OCI-M2 (cell line): Measurements from ENCODE around the gene EHMT1.

Experiments used
- DNase-seq: peaks from one replicate; lab custom pipeline; 2025; ENCODE audit not compliant: unreplicated experiment; lab: John Stamatoyannopoulos, UW

EHMT1 gene

GRCh38 chr9:137643921-137644320, 25.1 kb downstream of the EHMT1 start:
- no peak for DNase-seq

DNA sequence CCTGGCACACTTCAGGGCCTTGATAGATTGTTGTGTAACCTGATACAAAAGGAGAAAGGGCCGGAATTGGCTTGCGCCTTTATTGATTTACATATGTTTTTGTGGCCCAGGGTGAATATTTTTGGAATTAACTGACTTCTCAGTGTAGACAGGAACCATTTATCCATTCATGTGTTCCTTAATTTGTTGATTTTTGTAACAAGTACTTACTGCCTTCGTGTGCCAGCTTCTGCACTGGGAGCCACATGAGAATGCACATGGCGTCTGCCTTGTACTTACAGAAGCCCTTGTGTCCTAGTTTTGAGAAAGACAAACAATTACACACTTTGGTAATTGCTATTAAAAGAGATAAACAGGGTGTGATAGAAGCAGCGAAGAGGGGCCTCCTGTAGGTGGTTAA, 26.4 kb downstream of the EHMT1 start:
- DNase-seq, result no peak

DNA sequence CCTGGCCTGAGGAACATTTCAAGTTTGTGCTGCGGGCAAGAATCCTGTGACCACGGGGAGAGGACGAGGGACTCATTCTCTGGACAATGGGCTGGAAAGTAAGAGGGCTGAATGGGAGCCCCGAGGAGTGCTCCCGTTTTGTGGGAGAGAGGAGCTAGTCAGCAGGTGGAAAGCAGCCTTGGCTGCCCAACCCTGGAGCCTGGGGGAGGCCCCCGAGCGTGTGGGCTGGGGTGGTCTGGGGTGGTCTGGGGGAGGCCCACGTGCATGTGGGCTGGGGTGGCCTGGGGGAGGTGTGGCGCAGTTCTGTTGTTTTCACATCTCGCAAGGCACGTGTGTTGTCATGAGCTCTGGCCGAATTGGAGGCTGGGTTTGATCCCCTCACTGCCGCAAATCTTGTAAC, 27.5 kb downstream of the EHMT1 start:
- DNase-seq, result no peak

DNA sequence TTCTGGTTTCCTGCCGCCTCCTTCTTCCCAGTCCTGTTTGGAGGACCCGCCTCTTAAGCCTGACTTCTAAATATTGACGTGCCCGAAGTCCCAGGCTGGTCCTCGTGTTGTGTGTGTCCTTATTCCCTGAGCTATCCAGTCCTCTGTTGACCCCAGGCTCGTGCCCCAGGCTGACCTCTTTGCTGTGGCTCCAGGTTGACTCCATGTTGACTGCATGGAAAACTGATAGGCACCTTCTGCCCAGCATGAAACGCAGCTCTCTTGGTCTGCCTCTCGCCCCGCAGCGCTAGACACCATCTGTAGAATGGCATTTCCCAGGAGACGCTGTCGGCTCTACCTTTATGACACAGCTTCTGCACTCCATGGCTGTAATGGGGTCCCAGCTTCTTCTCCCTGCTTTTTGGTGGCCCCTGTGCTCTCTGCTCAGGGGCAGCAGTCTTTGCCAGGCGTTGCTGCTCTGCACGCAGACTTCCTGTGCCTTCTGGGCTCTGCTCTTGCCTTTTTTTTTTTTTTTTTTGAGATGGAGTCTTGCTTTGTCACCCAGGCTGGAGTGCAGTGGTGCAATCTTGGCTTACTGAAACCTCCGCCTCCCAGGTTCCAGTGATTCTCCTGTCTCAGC, 28.4 kb downstream of the EHMT1 start:
- no peak for DNase-seq

GRCh38 chr9:137648396-137648795, 29.6 kb downstream of the EHMT1 start:
- DNase-seq, result no peak

DNA sequence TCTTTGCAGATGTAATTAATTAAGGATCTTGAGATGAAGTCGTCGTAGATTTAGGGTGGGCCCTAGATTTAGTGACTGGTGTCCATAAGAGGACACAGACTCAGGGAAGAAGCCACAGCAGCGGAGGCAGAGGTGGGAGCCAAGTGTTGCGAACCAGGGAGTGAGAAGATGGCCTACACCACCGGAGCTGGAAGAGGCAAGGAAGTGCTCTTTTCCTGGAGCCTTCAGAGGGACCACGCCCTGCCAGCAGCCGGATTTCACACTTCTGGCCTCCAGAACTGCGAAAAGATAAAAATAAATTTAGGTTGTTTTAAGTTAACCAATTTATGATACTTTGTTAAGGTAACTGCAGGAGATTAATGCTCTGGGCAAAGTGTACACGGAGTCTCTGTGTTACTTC, 30.7 kb downstream of the EHMT1 start:
- no peak for DNase-seq

- no peak for DNase-seq
Observed at GRCh38 chr9:137650259-137650658, 31.5 kb downstream of the EHMT1 start.

DNA sequence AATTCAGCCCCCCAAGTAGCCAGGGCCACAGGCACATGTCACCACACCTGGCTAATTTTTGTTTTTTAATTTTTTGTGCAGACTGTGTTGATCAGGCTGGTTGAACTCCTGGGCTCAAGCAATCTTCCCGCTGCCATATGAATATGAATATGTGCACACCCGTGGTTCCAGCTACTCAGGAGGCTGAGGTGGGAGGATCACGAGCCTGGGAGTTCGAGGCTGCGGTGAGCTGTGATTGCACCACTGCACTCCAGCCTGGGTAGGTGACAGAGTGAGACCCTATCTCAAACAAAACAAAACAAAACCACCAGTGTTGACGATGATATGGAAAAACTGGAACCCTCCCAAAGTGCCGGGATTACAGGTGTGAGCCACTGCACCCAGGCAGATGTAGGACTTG, 32.0 kb downstream of the EHMT1 start:
- DNase-seq, result no peak

DNA sequence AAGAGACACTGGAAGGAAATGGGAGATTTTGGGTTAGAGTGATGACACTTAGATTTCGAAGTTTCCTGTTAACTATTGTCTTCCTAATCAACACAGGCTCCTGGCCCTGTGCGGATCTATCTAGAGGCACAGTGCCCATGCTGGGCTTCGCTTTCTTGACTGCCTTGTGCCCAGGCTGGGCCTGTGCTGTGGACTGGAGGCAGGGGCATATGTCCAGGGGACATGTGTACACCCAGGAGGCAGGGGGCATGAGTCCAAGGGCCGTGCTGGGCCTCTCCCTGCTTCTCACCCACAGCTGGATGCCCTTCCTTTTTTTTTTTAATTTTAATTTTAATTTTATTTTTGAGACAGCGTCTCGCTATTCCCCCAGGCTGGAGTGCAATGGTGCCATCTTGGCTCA, 37.6 kb downstream of the EHMT1 start:
- DNase-seq, result no peak

DNA sequence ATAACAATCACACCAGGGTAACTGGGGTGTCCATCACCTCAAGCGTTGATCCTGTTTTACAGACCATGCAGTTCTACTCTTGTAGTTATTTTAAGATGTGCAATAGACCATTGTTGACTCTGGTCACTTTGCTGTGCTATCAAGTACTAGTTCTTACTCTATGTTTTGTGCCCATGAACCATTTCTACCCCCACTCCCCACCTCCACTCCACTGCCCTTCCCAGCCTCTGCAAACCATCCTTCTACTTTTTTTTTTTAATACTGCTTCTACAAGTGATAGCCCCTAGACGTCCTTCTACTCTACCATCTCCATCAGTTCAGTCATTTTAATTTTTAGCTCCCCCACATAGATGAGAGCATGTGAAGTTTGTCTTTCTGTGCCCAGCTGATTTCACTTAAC, 38.8 kb downstream of the EHMT1 start:
- no peak for DNase-seq

GRCh38 chr9:137658781-137659180, 40.0 kb downstream of the EHMT1 start:
- no peak for DNase-seq

DNA sequence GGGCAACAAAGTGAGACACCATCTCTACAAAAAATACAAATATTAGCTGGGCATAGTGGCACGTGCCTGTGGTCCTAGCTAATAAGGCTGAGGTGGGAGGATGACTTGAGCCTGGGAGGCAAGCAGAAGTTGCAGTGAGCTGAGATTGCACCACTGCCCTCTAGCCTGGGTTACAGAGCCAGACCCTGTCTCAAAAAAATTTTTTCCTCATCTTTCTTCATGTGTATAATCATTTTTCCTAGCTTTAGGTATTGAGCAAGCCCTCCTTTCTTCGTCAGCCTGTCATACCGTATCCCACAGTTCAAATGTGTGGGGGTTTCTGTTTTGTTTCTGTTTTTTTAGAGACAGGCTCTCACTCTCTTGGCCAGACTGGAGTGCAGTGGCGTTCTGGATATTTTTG, 41.3 kb downstream of the EHMT1 start:
- DNase-seq, result no peak

DNA sequence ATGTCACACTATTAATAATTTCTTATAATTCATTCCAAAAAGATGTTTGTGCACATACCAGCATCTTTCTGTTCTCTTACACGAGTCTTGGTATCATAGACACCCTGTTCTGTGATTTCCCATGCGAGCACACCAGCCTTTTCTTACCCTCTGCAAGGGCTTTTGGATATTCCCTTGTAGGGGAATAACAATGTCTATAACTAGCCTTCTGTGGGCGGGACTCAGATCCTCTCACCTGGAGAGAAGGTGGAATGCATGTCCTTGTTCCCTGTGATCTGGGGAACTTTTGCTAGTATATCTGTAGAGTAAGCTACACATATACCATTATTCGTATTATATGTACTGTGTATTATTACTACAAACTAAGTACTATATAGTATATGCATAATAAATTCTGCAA, 44.8 kb downstream of the EHMT1 start:
- no peak for DNase-seq

- DNase-seq, result no peak
Observed at GRCh38 chr9:137664676-137665075, 45.9 kb downstream of the EHMT1 start.

DNA sequence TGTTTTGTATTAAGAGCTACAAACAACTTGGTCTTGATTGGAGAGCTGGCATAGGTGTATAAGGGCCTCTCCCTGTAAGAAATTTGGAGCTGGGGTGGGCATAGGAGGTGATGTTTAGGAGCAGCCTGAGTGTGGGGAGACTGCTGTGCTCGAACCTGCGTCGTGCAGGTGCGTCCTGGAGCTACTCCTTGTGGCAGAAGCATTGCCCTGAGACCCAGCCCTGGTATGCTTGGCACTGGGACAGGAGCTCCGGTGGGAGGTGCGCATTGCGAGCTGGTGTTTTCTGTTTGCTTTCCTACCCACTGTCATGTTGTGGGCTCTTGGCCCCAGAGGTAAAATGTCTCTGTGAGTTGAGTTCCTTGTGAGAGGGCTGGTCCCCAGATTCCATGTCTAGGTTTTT, 46.4 kb downstream of the EHMT1 start:
- no peak for DNase-seq

DNA sequence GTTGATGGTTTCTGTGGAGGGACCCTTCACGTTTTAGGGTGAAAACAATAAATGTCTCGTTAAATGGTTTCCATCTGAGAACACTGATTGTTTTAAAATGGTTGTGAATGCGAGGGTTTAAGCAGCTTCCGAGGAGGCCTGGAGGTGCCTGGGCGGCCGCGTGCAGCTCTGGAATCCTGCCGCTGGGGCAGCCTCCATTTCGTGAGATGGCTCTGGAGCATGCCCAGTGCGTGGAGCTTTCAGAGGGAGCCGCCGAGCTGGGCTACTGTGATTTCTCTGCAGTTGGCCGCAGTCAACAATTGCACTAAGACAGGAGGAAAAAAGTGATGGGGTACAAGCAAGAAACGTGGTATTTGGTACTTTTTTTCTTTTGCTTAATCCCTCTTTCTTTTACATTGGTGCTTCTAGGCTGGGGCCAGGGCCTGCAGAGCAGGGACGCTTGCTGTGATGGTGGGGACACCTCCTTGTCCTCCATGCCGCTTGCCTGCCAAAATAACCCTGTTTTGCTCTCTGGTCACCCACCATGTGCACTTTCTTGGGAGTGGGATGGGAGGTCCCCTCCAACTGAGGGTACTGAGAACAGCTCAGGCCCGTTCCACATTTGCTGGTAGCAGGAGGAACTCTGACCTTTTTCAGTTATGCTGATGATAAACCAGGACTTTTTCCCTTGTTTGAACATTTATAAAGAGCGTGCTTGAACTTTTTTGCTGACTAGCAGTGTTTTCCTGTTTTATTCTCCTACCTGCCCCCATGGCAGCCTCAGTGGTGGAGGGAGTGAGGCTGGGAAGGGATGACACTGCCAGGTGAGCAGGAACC, 47.1 kb downstream of the EHMT1 start:
- no peak for DNase-seq

- no peak for DNase-seq
Observed at GRCh38 chr9:137666513-137666822, 47.7 kb downstream of the EHMT1 start.

DNA sequence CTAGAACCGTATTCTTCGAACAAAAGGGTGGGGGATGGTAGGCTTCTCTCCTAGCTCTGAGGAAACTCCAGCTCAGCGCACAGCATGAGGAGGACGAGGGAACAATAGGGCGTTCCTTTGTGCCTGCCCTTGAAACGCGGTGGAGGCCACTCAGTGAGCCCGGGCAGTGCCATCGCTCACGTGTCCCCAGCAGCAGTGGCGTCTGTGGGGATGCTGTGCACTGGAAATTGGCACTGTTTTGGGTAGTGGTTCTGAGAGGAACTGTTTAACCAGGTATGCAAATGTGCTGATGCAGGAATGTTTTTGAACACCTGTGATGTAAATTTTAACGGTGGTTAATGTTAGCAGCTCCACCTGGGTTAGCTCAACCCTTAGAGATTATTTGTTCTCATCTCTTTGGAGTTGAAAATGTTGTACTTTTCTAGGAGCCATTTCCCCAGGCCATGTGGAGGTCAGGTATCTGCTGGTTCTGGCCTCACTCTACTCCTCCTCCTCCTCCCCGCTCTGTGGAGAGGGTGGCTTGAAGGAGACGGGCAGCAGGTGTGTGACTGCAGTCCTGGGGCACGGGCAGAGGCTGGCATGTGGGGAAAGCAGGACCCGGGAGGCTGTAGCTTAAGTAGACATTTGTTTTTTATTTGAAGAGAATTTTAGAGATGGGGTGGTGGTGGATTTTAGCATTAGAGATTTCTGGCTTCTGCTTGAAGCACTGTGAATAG, 48.3 kb downstream of the EHMT1 start:
- DNase-seq, result no peak

GRCh38 chr9:137668203-137668602, 49.4 kb downstream of the EHMT1 start:
- no peak for DNase-seq

- DNase-seq, result no peak
Observed at GRCh38 chr9:137669261-137669672, 50.5 kb downstream of the EHMT1 start.

DNA sequence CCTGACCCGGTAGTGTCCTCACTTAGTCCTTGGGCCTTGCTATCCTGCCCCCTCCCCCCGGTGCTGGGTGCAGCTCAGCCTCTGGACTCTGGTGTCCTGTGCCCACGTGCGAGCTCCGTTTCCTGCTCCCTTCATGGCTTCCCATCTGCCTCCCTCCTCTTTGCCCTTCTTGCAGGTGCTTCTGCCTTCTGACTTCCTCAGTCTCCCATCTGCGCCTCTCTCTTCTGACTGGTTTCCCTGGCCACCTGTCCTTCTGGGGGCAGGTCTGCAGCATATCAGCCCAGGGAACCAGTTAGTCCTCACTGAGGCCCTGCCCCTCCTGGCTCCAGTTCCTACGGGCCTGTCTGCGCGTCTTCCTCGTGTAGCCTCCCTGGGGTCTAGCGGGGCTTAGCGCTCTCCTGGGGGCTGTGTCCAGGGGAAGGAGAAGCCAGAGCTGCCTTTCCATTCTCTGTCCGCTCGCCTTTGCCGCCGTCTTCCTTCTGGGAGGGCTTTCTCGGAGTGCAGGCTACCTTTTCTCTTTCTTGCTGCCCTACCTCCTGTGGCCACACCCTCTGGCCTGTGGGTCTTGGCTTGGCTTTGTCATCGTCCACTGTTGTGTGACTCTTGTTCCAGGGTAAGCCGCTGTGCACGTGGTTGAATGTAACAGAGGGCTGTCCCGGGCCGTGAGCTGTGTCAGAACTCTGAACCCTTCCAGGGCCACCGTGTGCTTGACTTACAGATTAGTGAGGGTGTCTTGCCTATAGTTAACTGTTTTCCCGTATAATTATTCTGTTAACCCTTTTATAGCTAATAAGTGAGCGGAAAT, 51.8 kb downstream of the EHMT1 start:
- no peak for DNase-seq

DNA sequence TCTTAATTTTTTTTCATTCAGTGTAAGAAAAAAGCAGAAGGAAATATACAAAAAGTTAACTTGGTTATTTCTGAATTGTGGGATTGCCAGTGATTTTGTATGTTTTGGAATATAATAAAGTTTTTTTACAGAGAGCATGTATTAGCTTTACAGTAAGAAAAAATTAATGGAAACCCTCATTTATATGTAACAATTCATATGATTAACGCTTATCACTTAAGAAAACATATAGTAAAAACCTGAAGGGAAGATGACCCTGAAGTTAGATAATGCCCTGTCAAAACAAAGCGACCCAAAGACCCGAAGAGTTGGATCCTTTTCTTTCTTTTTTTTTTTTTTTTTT, 52.4 kb downstream of the EHMT1 start:
- DNase-seq, result no peak
